Lung (tissue), 12 donors: ENCODE results near the gene PRKCA. TPM values are rescaled to one million over a fixed set of nuclear protein-coding genes. Genes with fewer than 3 reads are reported as not detected.

Experiments
- ATAC-seq: fragments of 200-7000 bp; cut with Tn5 transposase; one replicate; pipeline ENCODE4 v1.9.1; 2020; ENCODE audit warnings: moderate number of reproducible peaks; ENCODE audit not compliant: insufficient read depth, low FRiP score
- DNase-seq, 3 donors: peaks; one replicate each; pipeline ENCODE4 v3.0.0-alpha.2; 2013 to 2017
- H3K27ac ChIP-seq, 2 donors: one replicate each; pipeline ENCODE4 v1.5.1; 2013; ENCODE audit warnings: mild to moderate bottlenecking in 2 of 2, moderate library complexity in 2 of 2, control low read depth in 1 of 2, inconsistent platforms in 1 of 2, low read depth in 1 of 2, low read length in 1 of 2
- H3K27me3 ChIP-seq, 3 donors: one replicate each; pipeline ENCODE4 v1.5.1; 2013; ENCODE audit warnings: low read length in 2 of 3; ENCODE audit not compliant: control insufficient read depth in 3 of 3, insufficient read depth in 3 of 3
- H3K36me3 ChIP-seq, 4 donors: one replicate each; pipeline ENCODE4 v1.5.1; 2013; ENCODE audit warnings: low read length in 4 of 4, mild to moderate bottlenecking in 1 of 4, moderate library complexity in 1 of 4; ENCODE audit not compliant: control insufficient read depth in 4 of 4, insufficient read depth in 4 of 4
- H3K4me1 ChIP-seq, 5 donors: one replicate each; pipeline ENCODE4 v1.5.1; 2013; ENCODE audit warnings: low read length in 5 of 5, mild to moderate bottlenecking in 2 of 5, moderate library complexity in 1 of 5; ENCODE audit not compliant: control insufficient read depth in 5 of 5, insufficient read depth in 5 of 5
- H3K4me3 ChIP-seq: one replicate; pipeline ENCODE4 v1.5.1; 2013; ENCODE audit warnings: mild to moderate bottlenecking, control low read depth, moderate library complexity
- H3K9ac ChIP-seq, 2 donors: one replicate each; pipeline ENCODE4 v1.5.1; 2013; ENCODE audit warnings: low read length in 2 of 2, control low read depth in 1 of 2; ENCODE audit not compliant: insufficient read depth in 1 of 2
- H3K9me3 ChIP-seq, 4 donors: one replicate each; pipeline ENCODE4 v1.5.1; 2013; ENCODE audit warnings: low read length in 3 of 4, mild to moderate bottlenecking in 1 of 4, moderate library complexity in 1 of 4; ENCODE audit not compliant: control insufficient read depth in 4 of 4, insufficient read depth in 3 of 4
- CTCF ChIP-seq: IDR thresholded peaks from 2 replicates; pipeline ENCODE4 v1.5.1; 2012; ENCODE audit warnings: mild to moderate bottlenecking; ENCODE audit errors: control extremely low read depth, extremely low read depth
- WGBS, 2 donors: extraction: QIAGEN DNeasy Blood & Tissue Kit; methylation state at CpG; one replicate each; pipeline ENCODE4 v1.1.7; 2013; 5-methylcytosine and 5-hydroxymethylcytosine counted together
- polyA plus RNA-seq, 2 donors: library from polyadenylated mRNA; stranded (reverse); fragments of 200-250 nt; gene quantifications; one replicate each; pipeline ENCODE4 v1.2.1, GENCODE V29; 2013
- total RNA-seq, 2 donors: library from RNA; depleted of rRNA in 1 of 2; stranded (reverse); fragments of >200 nt in 1 of 2; gene quantifications; one replicate each; pipeline ENCODE4 v1.2.1, GENCODE V29; 2014 to 2021
- donor health status: control.
- donor health status: control.
- donor health status: Bipolar disorder and iron deficiency.
- donor health status: healthy.
- donor health status: DM: yes; HTN: yes; CAD: no.

Gene PRKCA
- total and polyA plus RNA-seq, 4 donors = 3.4 to 34.8 (median 13.8) TPM

GRCh38 chr17:66720027-66720426 is 417.6 kb downstream of the PRKCA start:
- Histone ChIP-seq H3K4me3 (no peak overlapping the region), H3K27ac (no peak overlapping the region), H3K27me3 (no peaks in the 10 kb centered on the region), H3K36me3 (no peaks in the 10 kb centered on the region), H3K9ac (no peak overlapping the region), H3K4me1 (peaks cover 6 to 17% (median 7%) of the 10 kb centered on the region in 5 donors), H3K9me3 (peaks cover 0 to 1% (median 0%) of the 10 kb centered on the region in 4 donors)
- no peak for DNase-seq
- no peak for ATAC-seq
- WGBS, 2 donors = 87 to 92% methylated on average over 14 of the region's 14 CpGs
- no peak for TF ChIP-seq CTCF

GRCh38 chr17:66720567-66720966 is 418.2 kb downstream of the PRKCA start:
- ATAC-seq = no peak
- Histone ChIP-seq H3K9me3 (peaks cover 0 to 1% (median 0%) of the 10 kb centered on the region in 4 donors), H3K27ac (no peak overlapping the region), H3K36me3 (no peaks in the 10 kb centered on the region), H3K4me1 (peaks cover 3 to 19% (median 8%) of the 10 kb centered on the region in 5 donors), H3K4me3 (no peak overlapping the region), H3K9ac (no peak overlapping the region), H3K27me3 (no peaks in the 10 kb centered on the region)
- WGBS, 2 donors = 92 to 94% methylated on average over 5 of the region's 5 CpGs
- TF ChIP-seq CTCF = no peak
- no peak for DNase-seq

- Histone ChIP-seq H3K9me3 (no peaks in the 10 kb centered on the region), H3K4me1 (peaks cover 3 to 15% (median 6%) of the 10 kb centered on the region in 5 donors), H3K27ac (no peak overlapping the region), H3K27me3 (no peaks in the 10 kb centered on the region), H3K36me3 (no peaks in the 10 kb centered on the region), H3K4me3 (no peak overlapping the region), H3K9ac (no peak overlapping the region)
- no peak for TF ChIP-seq CTCF
- no peak for DNase-seq
- WGBS, 2 donors = 84 to 85% methylated on average over 2 of the region's 2 CpGs
- no peak for ATAC-seq
Observed at GRCh38 chr17:66722341-66722740, 419.9 kb downstream of the PRKCA start.
